Ovary (tissue), 3 donors: ENCODE data around the gene NLGN1.

Source experiments
- POLR2A ChIP-seq: fragments of 450-650 bp; IDR thresholded peaks from one replicate; pipeline ENCODE4 v1.6.1; 2017; ENCODE audit warnings: antibody characterized with exemption, mild to moderate bottlenecking, moderate library complexity
- TF ChIP-seq, protein P1 (sequence below), 3 donors: fragments of 450-650 bp in 2 of 3; fragments of 200-600 bp in 1 of 3; IDR thresholded peaks; one replicate each; pipeline versions ENCODE4 v1.5.1 to v1.8.0; 2016 to 2022; ENCODE audit warnings: antibody characterized with exemption in 3 of 3, mild to moderate bottlenecking in 1 of 3
- donor health status: DM: no; HTN: no; CAD: no.

DNA sequence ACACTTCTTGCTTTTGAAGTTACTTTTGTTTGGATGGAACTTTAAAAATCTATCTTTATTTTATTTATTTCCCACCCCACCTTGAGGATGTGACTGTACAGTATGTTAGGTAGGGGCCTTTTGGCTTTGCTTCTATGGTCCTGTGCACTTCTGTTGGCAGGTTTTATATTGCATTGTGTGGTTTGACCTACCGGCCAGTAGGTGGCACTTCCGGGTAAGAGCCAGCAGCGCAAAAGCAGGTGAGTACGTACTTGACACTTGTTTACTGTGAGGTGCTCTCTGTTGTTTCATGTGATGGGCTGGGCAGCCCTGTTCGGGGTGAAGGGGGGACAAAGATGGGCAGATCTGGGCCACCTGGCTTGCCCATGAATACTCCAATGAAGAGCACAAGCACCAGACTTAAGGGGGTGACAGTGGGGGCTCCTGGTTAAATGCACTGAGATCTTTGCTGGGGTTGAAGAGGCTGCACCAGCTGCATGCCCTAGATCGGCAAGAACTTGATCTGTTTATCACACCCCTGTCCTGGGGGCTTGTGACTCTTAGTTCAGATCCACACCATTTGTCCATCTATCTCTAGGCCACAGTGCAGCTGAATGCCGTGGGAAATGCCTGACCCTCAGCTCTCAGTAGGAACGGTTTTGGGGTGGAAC is 131.6 kb downstream of the NLGN1 start:
- TF ChIP-seq, protein P1, sequence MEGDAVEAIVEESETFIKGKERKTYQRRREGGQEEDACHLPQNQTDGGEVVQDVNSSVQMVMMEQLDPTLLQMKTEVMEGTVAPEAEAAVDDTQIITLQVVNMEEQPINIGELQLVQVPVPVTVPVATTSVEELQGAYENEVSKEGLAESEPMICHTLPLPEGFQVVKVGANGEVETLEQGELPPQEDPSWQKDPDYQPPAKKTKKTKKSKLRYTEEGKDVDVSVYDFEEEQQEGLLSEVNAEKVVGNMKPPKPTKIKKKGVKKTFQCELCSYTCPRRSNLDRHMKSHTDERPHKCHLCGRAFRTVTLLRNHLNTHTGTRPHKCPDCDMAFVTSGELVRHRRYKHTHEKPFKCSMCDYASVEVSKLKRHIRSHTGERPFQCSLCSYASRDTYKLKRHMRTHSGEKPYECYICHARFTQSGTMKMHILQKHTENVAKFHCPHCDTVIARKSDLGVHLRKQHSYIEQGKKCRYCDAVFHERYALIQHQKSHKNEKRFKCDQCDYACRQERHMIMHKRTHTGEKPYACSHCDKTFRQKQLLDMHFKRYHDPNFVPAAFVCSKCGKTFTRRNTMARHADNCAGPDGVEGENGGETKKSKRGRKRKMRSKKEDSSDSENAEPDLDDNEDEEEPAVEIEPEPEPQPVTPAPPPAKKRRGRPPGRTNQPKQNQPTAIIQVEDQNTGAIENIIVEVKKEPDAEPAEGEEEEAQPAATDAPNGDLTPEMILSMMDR (IDR thresholded peaks at IDR 0.05): no peak
- TF ChIP-seq POLR2A: no peak
